HL-60 (cell line): ENCODE data around the gene GLI3.

ENCODE experiments used
- DNase-seq, 2 experiments: peaks; one replicate each; pipeline ENCODE4 v3.0.0-alpha.2; 2010 to 2020; ENCODE audit warnings: low read depth in 1 of 2, low spot score in 1 of 2
- H3K27ac ChIP-seq: fragments of 250-450 bp; sonication (Bioruptor Pico); replicated peaks from 2 replicates; pipeline ENCODE4 v1.5.1; 2020; ENCODE audit warnings: mild to moderate bottlenecking, moderate library complexity
- H3K27me3 ChIP-seq: fragments of 250-450 bp; sonication (Bioruptor Pico); 2 replicates; pipeline ENCODE4 v1.5.1; 2021; ENCODE audit warnings: mild to moderate bottlenecking, moderate library complexity; ENCODE audit not compliant: insufficient read depth, poor library complexity, severe bottlenecking
- H3K4me3 ChIP-seq: replicated peaks from 2 replicates; pipeline ENCODE4 v1.5.1; 2011; ENCODE audit warnings: mild to moderate bottlenecking, control low read depth, low read length; ENCODE audit not compliant: insufficient read depth
- GABPA ChIP-seq: IDR thresholded peaks from 2 replicates; pipeline ENCODE4 v1.6.1; 2012; ENCODE audit warnings: low read depth
- POLR2AphosphoS5 ChIP-seq: IDR thresholded peaks from 2 replicates; pipeline ENCODE4 v1.6.1; 2012; ENCODE audit warnings: low read depth
- SPI1 ChIP-seq: IDR thresholded peaks from 2 replicates; pipeline ENCODE4 v1.6.1; 2012; ENCODE audit warnings: low read depth, mild to moderate bottlenecking, borderline replicate concordance
- TF ChIP-seq, protein P1 (sequence below): IDR thresholded peaks from one replicate; pipeline ENCODE4 v1.5.1; 2011; ENCODE audit warnings: low read length, control low read depth, inconsistent platforms; ENCODE audit not compliant: insufficient read depth
- TF ChIP-seq, protein P2 (sequence below): IDR thresholded peaks from 2 replicates; pipeline ENCODE4 v1.6.1; 2012; ENCODE audit warnings: low read depth; ENCODE audit not compliant: insufficient replicate concordance

GLI3 gene

DNA sequence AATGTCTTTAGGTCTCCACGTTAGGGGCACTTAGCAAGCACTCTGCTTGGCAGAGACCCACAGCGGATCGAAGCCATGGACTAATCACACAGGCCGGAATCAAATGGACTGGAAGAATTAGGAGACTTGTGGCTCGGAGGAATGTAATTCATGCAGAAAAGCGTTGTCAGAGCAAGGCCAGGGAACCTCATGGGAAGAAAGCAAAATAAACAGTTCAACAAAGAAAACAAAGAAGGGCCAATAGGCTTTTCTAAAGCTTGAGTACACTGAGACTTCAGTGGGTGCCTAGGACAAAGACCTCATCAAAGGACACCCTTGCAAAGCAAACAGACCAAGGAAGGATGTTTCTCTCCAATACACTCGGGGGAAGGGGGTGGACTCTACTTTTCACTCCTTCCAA, 171.1 kb downstream of the GLI3 start:
- no peak for DNase-seq
- Histone ChIP-seq H3K27me3 (no peaks in the 10 kb centered on the region), H3K4me3 (no peak overlapping the region), H3K27ac (no peak overlapping the region)
- TF ChIP-seq SPI1 (no peak), POLR2AphosphoS5 (no peak), GABPA (no peak)
- TF ChIP-seq, protein P1, sequence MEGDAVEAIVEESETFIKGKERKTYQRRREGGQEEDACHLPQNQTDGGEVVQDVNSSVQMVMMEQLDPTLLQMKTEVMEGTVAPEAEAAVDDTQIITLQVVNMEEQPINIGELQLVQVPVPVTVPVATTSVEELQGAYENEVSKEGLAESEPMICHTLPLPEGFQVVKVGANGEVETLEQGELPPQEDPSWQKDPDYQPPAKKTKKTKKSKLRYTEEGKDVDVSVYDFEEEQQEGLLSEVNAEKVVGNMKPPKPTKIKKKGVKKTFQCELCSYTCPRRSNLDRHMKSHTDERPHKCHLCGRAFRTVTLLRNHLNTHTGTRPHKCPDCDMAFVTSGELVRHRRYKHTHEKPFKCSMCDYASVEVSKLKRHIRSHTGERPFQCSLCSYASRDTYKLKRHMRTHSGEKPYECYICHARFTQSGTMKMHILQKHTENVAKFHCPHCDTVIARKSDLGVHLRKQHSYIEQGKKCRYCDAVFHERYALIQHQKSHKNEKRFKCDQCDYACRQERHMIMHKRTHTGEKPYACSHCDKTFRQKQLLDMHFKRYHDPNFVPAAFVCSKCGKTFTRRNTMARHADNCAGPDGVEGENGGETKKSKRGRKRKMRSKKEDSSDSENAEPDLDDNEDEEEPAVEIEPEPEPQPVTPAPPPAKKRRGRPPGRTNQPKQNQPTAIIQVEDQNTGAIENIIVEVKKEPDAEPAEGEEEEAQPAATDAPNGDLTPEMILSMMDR: no peak
- TF ChIP-seq, protein P2, sequence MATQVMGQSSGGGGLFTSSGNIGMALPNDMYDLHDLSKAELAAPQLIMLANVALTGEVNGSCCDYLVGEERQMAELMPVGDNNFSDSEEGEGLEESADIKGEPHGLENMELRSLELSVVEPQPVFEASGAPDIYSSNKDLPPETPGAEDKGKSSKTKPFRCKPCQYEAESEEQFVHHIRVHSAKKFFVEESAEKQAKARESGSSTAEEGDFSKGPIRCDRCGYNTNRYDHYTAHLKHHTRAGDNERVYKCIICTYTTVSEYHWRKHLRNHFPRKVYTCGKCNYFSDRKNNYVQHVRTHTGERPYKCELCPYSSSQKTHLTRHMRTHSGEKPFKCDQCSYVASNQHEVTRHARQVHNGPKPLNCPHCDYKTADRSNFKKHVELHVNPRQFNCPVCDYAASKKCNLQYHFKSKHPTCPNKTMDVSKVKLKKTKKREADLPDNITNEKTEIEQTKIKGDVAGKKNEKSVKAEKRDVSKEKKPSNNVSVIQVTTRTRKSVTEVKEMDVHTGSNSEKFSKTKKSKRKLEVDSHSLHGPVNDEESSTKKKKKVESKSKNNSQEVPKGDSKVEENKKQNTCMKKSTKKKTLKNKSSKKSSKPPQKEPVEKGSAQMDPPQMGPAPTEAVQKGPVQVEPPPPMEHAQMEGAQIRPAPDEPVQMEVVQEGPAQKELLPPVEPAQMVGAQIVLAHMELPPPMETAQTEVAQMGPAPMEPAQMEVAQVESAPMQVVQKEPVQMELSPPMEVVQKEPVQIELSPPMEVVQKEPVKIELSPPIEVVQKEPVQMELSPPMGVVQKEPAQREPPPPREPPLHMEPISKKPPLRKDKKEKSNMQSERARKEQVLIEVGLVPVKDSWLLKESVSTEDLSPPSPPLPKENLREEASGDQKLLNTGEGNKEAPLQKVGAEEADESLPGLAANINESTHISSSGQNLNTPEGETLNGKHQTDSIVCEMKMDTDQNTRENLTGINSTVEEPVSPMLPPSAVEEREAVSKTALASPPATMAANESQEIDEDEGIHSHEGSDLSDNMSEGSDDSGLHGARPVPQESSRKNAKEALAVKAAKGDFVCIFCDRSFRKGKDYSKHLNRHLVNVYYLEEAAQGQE: no peak

DNA sequence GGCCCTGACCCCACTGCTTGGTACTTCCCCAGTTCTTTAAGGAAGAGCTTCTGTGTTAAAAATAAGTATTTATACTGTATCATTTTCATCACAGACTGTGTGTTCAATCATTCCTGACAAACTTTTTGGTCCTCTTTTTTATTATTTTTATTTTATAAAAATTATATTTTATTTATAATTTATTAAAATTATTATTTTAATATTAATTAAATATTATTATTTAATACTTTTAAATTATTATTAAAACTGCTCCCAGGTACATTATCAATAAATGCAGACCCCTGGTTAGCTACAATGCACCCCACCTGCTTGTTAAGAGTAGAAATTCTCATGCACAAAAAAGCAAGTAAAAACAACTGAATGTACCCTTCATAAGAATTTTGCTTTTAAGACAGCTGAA, 172.0 kb downstream of the GLI3 start:
- Histone ChIP-seq H3K27me3 (no peaks in the 10 kb centered on the region), H3K27ac (no peak overlapping the region), H3K4me3 (no peak overlapping the region)
- no peak for DNase-seq
- TF ChIP-seq GABPA: no peak
- TF ChIP-seq, protein P1: no peak
- TF ChIP-seq POLR2AphosphoS5: no peak
- TF ChIP-seq, protein P2: no peak
- no peak for TF ChIP-seq SPI1

DNA sequence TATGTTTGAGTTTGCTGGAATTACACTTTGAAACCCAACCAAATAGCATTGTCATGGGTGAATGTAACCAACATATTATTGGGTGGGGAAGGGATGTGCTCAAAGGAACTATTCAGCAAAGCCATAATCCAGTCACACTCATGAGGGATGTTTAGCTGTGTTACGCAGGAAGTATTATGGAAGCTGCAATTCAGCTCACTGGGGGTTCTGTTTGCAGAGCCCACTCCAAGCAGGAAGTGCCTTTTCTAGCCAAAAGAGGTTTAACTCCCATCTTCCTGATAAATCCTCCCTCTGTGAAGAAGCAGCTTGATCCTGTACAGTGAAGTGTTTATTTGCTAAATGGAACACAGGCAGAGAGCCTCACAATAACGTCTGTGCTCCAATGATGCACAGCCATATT, 172.5 kb downstream of the GLI3 start:
- TF ChIP-seq, protein P2: no peak
- no peak for TF ChIP-seq GABPA
- TF ChIP-seq, protein P1: no peak
- TF ChIP-seq SPI1: no peak
- no peak for TF ChIP-seq POLR2AphosphoS5
- Histone ChIP-seq H3K4me3 (no peak overlapping the region), H3K27ac (no peak overlapping the region), H3K27me3 (no peaks in the 10 kb centered on the region)
- DNase-seq: no peak
